DMS53 (cell line): ENCODE results near the gene GLRX.
A peak's percentile ranks its signal among the peaks of the same experiment; 100 is the strongest.
"Not testable (repeated sequence)": the region's sequence is repeated elsewhere in the genome, so short reads cannot be mapped to it uniquely, and the experiment has no call there.

Source experiments
- DNase-seq: peaks from one replicate; lab custom pipeline; 2025; lab: John Stamatoyannopoulos, UW

The GLRX gene

GRCh38 chr5:95822542-95823181 lies at the start of gene GLRX:
TSS of gene GLRX (minus strand) at chr5:95822726. CDS start at chr5:95822662, 64 bp downstream.
- DNase-seq: peak; percentile 66

- DNase-seq: no peak
Measured at GRCh38 chr5:95871146-95871806, 48.8 kb upstream of the GLRX start.

GRCh38 chr5:95870105-95870672 lies 47.7 kb upstream of the GLRX start:
- DNase-seq: no peak

- not testable (repeated sequence) for DNase-seq
Measured at GRCh38 chr5:95869173-95869855, 46.8 kb upstream of the GLRX start.

DNA sequence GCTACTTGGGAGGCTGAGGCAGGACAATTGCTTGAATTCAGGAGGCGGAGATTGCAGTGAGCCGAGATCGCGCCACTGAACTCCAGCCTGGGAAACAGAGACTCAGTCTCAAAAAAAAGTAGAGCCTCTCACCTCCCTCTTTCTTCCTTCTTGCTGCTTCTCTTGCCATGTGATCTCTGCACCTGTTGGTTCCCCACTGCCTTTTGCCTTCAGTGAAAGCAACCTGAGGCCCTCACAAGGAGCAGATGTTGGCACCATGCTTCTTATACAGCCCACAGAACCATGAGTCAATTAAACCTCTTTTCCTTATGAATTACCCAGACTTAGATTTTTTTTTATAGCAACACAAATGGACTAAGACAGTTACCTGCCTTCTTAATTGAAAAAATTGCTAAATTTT lies 45.6 kb upstream of the GLRX start:
- DNase-seq: no peak

GRCh38 chr5:95866435-95867040 lies 44.0 kb upstream of the GLRX start:
- DNase-seq: peak; percentile 22

DNA sequence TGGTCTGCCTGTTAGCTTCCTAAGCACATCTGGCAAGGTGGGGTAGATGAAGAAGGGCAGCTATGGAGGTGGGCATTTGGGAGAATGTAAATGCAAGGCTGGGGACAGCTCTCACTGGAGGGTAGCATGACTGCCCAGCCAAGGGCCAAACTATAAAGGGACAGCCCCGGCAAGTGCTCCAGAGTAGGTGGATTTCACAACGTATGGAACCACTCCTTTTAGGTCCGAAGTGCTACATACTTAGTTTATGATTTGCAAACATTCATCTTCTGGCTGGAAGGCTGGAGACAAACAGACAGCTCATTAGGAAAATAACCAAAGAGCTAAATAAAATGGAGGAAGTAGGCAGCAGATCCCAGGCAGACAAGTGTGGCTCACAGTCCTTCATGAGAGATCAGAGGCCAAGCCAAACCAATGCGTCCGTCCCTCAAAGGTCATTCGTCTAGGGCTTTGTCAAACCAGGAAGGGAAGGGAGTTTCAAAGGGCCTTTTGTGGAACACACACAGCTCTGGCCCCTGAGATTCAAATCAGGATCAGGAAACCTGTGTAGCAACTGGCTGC lies 42.5 kb upstream of the GLRX start:
- peak; percentile 49 for DNase-seq

DNA sequence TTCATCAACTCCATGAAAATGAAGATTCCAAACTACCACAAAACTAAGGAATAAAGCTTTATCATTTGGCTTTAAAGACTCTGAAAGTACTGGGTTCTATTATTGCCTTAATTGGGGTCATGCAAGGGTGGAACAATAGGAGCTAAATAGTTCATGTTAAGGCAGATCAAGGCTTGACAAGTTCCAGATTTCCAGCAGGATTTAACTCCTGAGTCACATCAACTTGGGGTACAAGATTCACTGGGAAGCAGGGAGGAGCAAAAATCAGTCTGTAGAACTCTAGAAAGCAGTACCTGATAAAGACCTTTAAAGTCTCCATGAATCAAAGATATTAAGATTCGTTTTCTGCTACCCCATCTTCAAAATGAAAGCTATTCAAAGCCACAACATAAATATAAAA lies 41.9 kb upstream of the GLRX start:
- DNase-seq: no peak

GRCh38 chr5:95863383-95863757 lies 40.8 kb upstream of the GLRX start:
- DNase-seq: no peak

GRCh38 chr5:95862671-95863382 lies 40.3 kb upstream of the GLRX start:
- DNase-seq: peak; percentile 16

GRCh38 chr5:95861864-95862561 lies 39.5 kb upstream of the GLRX start:
- DNase-seq: peak; percentile 72

DNA sequence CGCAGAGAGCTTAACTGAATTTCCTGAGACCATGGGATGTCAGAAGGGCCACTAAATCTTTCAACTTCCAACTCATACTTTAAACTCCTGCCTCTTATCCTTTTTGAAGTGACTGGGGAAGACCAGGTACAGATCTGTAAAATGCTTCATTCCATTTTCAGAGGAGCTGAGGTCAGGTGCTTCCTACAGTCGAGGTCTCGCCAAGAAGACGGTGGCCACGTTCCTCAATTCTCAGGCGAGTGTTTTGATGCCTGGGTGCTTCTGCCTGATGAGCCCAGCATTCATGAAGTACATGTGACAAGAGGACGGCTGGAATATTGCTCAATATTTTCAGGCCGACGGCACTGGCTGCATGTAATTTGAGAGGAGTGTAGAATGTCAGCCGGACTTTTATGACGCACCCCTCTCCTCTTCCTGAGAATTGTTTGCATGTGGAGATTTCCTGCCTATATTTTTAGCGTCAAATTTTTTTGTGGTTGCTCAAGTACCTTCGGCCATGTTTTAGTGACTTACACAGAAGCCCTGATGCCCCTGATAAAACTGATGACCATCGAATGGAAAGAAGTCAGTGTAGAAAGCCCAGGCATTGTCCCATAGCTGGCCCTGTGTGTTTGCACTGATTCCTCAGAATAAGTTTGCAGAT lies 38.8 kb upstream of the GLRX start:
- DNase-seq: peak; percentile 94

- DNase-seq: peak; percentile 35
Measured at GRCh38 chr5:95859661-95860060, 37.1 kb upstream of the GLRX start.

DNA sequence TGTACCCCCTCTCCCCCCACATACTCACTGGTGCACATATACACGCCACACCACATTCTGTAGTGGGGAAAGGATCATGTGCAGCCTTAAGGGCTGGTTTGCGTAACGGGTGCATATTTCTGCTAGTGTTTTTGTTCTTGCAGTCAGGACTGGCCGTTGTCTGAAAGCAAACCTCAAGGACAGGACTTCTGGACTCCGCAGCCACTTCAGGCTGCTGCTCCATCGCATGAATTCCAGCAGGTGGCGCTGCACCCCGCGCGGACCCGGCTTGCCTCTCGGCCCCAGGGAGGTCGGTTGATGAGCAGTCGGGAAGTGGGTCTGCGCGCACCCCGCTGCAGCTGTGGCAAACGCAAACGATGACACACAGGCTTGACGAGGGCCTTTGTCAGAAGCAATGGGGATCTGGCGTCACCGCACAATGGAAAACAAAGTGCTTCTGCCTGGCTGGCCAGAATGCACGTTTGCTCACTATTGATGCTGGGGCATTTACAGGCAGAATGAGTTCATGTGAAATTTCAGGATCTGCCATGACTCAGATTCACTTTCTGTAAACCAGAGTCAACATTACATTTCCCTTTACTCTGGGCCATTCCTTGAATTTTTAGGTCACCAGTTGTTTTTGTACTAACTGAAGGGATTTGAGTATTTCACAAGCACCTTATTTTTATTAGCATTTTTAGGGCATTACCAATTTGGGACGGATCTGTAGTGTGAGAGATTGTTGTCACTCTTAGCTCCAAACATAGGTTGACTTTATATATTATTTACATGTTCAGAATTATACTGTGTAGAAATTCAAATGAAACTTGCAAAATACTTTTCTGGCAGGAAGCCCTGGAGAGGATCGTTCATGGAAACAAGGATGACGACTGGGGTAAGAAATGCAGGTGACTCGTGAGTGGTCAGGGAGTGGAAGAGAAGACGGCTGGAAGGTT lies 36.4 kb upstream of the GLRX start:
- peak; percentile 97 for DNase-seq

- no peak for DNase-seq
Measured at GRCh38 chr5:95858023-95858461, 35.5 kb upstream of the GLRX start.

DNA sequence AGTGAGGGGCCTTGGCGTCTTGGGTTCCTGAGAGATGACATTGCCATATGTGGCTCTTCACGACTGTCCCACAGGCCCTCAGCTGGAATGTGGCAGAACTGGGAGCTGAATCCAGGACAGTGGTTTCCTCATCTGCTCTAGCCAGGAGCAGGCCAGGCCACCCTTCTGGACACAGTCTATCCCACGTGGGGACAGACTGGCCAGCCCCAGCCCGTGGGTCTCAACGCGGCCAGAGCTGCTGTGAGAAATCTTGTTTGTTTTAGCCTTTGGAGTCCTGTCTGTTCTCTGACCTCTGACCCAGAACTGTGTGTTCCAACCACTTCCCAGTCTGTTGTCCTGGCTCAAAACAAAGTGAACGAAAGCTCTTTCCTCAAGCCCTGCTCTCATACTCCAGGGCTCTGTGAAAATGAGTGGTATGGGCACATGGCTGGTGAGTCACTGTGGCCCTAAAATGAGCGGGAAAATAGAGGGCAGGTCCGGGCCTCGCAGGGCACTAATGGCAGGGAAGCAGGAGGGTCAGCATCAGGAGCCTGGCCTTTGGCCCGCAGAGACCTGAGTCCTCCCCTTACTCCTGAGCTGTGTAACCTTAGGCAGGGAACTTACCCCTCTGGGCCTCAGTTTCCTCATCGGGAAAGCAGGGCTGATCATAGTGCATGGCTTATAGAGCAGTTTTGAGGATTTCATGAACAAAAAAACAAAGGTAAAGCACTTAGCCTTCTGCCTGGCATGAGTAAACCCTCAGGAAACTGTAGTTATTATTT lies 34.8 kb upstream of the GLRX start:
- DNase-seq: no peak

DNA sequence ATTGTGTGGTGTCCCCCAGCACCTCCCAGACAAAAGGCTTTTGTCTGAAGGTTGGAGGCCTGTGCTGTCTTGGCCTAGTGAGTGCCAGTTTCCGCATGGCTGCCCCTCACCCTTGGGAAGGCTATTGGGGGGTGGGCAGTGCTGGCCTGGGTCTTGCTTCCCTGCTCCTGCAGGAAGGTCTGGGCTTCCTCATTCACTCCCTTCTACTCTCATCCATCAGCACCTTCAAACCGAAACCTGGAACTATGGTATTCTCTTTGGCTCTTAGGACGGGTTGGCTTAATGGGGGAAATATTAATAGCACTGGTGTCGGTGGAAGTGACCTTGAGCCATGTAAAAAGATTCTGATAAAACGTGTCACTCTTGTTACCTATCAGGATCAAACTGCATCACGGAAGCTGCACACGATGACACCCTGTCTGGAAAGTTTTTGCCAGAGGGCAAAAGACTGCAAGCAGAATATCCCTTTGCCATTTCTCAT lies 34.0 kb upstream of the GLRX start:
- no peak for DNase-seq

DNA sequence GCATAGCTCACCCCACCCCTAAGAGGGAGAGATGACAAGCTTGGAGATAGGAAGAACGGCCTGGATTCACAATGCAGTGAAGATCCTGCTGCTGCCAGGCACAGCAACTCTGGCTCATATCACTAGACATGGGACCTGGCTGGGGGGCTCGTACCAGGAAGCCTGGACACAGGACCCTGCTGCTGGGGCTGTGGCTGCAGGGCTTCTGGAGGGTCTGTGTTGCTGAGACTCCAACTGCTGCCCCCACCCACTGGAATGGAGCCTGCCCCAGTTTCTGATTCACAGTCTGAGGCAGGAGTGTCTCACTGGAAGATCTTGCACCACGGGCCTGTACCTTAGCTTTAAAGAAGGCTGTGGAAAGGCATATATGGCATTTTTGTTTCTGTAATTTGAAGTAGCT lies 31.0 kb upstream of the GLRX start:
- DNase-seq: no peak
